GM12872 (cell line): ENCODE data around the gene PDE1A.

ENCODE experiments used
- TF ChIP-seq, protein P1 (sequence below): IDR thresholded peaks from 3 replicates; pipeline ENCODE4 v1.5.1; 2011; ENCODE audit warnings: low read depth, mild to moderate bottlenecking, low read length, moderate library complexity; ENCODE audit not compliant: insufficient read depth

PDE1A gene

DNA sequence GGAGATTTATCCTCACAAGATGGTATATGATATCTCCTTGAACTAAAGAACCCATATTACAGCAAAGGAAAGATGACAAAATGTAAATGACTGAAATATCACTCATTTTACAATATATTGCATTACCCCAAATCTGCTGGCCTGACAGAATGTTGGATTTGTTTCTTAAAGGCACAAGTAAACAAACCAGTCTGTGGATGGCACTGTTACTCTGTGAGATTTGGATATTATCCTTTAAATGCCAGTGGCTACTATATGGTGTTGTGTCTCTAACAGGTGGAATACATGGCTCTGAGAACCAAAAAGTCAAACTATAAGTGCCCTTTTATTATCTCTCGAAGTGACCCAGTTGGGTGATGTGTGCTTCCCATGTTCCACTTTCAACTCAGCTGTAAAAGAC lies 125.7 kb downstream of the PDE1A start:
- TF ChIP-seq, protein P1, sequence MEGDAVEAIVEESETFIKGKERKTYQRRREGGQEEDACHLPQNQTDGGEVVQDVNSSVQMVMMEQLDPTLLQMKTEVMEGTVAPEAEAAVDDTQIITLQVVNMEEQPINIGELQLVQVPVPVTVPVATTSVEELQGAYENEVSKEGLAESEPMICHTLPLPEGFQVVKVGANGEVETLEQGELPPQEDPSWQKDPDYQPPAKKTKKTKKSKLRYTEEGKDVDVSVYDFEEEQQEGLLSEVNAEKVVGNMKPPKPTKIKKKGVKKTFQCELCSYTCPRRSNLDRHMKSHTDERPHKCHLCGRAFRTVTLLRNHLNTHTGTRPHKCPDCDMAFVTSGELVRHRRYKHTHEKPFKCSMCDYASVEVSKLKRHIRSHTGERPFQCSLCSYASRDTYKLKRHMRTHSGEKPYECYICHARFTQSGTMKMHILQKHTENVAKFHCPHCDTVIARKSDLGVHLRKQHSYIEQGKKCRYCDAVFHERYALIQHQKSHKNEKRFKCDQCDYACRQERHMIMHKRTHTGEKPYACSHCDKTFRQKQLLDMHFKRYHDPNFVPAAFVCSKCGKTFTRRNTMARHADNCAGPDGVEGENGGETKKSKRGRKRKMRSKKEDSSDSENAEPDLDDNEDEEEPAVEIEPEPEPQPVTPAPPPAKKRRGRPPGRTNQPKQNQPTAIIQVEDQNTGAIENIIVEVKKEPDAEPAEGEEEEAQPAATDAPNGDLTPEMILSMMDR = no peak

DNA sequence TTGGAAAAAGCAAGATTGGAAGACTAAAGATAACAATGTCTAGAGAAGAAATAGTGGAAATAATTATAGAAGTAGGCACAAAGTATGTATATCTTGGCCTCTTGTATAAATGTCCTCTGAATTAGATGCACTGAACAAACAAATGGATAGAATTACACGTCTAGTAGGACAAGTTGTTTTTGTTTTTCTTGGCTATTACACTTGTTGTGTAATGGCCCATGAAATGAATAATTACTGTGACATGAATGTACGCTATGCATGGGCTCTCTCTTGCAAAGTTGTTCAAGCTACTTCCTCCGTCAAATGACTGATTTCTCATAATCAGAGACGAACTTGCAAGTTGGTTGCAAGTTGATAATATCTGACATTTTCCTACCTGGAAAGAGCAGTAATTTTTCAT lies 126.2 kb downstream of the PDE1A start:
- TF ChIP-seq, protein P1 = no peak

DNA sequence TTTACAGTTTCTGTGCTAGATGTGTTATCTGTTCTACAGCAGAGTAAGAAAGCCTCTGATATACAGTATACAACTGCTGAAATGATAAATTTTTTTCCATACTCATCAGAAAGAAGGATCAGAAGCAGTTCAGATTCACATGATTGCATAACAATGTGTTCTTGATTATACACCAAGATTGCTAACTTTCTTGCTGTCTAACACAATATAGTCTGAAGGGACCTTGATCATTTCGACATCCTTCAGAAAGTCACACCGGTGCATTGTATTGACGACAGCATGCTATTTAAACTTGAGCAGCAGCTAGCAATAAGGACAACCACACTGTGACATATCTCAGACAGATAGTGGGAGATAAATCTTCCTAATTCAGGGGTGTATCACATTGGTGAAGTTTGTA lies 127.2 kb downstream of the PDE1A start:
- TF ChIP-seq, protein P1 = no peak

DNA sequence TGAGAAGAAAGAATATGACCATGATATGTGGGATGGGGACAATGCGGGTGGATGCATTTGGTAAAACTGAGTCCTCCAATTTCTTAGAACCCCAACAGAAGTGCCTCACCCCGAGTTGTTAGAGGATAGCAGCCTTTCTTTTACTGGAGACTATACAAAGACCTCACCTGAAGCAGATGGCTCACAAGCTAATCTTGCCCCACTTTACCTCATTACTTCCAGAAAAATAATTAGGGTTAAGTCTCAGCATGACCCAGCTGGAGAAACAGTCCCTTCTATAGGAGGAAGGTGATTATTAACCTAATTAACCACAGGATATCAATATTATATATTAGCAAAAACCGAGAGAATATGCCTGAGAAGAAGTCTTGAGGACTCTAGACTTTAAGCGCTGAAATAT lies 128.4 kb downstream of the PDE1A start:
- TF ChIP-seq, protein P1 = no peak

DNA sequence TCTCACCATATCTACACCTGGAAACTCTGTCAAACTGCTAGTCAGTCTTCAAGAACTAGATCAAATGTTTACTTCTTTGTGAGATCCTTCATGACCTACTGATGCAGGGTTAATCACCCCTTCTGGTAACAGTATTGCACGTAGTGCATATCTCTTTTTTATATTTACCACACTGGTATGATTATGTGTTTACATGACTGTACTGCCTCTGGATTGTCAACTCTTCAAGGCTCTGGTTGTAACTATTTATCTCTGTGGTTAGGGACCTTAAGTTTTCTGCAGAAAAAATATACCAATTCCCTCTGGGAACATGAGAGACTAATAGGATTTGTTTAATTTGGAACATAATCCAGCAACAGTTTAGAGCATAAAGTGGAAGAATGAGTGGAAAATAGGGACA lies 135.5 kb downstream of the PDE1A start:
- TF ChIP-seq, protein P1 = no peak

DNA sequence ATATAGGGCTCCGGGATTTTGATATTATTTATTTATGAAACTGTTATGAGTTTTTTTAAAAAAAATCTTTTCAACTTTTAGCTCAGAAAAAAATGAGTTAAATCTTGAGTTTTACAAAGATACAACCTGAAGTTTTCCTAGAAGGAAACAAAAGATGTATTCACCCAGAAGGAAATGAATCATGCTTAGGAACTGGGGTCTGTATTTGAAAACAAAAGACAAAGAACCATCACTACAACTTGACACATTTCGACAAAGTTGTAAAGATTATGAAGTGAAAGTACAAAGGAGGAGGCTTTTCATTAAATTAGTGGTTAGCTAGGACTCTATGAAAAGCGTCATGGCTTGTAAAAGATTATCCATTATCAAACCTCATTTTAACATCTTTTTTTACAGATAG lies 143.3 kb downstream of the PDE1A start:
- TF ChIP-seq, protein P1 = no peak

DNA sequence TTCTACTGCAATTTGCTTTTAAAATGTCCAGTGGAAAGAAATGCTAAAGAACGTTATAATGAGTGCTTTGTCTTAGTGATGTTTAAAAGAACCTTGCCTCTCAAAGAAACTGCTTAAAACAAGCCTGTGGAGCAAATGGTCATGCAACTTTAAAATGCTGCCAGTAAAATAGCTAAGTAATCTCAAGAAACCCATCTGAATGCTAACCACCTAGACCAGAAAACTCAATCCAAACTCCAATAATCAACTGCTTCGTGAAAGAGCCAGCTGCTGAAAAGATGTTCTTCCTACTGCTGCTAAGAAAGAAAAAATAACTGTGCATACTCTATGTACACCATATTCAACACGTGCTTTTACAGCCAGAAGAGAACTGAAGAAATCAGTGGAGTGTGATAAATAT lies 145.6 kb downstream of the PDE1A start:
- TF ChIP-seq, protein P1 = no peak

DNA sequence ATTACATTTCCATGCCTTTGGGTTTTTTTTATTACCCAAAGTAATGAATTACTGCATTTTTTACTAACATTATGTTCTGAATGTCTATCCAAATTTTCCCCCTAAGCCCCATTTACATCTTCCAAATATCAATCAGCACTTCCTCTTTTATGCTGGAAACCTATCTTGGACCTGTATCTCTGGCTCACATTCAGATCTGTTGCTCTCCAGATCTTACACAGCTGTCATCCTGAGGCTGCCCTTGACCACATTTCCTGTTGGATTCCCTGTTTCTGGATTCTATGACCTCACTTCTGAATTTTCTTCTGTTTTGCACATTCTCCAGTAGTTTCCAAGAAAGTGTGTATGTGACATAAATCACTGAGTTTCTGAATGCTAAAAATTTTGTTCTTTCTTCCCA lies 146.7 kb downstream of the PDE1A start:
- TF ChIP-seq, protein P1 = no peak
